ENCODE results near the gene TAF15. TPM values are rescaled to one million over a fixed set of nuclear protein-coding genes. Genes with fewer than 3 reads are reported as not detected.

TAF15 gene
- total and polyA plus RNA-seq, 2 of the 13 experiments (the other 11 are each of a cell fraction or from before 2014, with no cell fraction given): 25.2 to 26.5 TPM

- TF ChIP-seq ZNF34 (CRISPR knock-in tag; IDR thresholded peaks at IDR 0.05; ENCODE audit: borderline replicate concordance) (no peak), ZFP36 (IDR thresholded peaks at IDR 0.05; ENCODE audit: borderline replicate concordance, low read depth, low read length, partially characterized antibody) (no peak), ZNF556 (CRISPR knock-in tag; IDR thresholded peaks at IDR 0.05; ENCODE audit: borderline replicate concordance) (no peak), STAT6 (CRISPR knock-in tag; IDR thresholded peaks at IDR 0.05; ENCODE audit: borderline replicate concordance) (no peak), MEIS2 (CRISPR knock-in tag; IDR thresholded peaks at IDR 0.05) (no peak), TRIM24 (CRISPR knock-in tag; IDR thresholded peaks at IDR 0.05) (no peak), ZXDC (CRISPR knock-in tag; IDR thresholded peaks at IDR 0.05) (no peak), DRAP1 (CRISPR knock-in tag; IDR thresholded peaks at IDR 0.05) (no peak), THYN1 (CRISPR knock-in tag; IDR thresholded peaks at IDR 0.05; ENCODE audit: borderline replicate concordance, low read depth) (no peak)
Measured at GRCh38 chr17:35780950-35781349, 28.3 kb upstream of the TAF15 start (continued).

Measured in HepG2 (cell line).